GM12878 (cell line): Measurements from ENCODE around the gene ANO8. TPM values are rescaled to one million over a fixed set of nuclear protein-coding genes. Genes with fewer than 3 reads are reported as not detected.

ENCODE experiments used
- ATAC-seq: fragments of 200-7000 bp; cut with Tn5 transposase; 3 replicates; pipeline ENCODE4 v1.9.1; 2020; ENCODE audit warnings: mild to moderate bottlenecking, moderate library complexity
- BruUV-seq: library from RNA; stranded (reverse); fragments of 400-500 nt; replicated peaks from 2 replicates; lab custom pipeline; 2021; lab: Mats Ljungman, UMichigan
- CTCF ChIA-PET: fragments of 300-600 bp; sonication (Branson Sonifier 250); formaldehyde crosslinking; extraction: SDS; loops from one replicate; lab custom pipeline; 2021; ENCODE audit warnings: inconsistent platforms; lab: Yijun Ruan, JAX
- POLR2A ChIA-PET: fragments of 350-600 bp; formaldehyde crosslinking; extraction: SDS; loops from one replicate; lab custom pipeline; 2021; ENCODE audit warnings: inconsistent platforms; lab: Charles Lee
- RAD21 ChIA-PET: fragments of 300-600 bp; sonication (Branson Sonifier 250); formaldehyde crosslinking; loops from one replicate; lab custom pipeline; 2023; ENCODE audit warnings: antibody characterized with exemption; ENCODE audit not compliant: unreplicated experiment; lab: Charles Lee
- SMC1A ChIA-PET: fragments of 300-600 bp; sonication (Branson Sonifier 250); formaldehyde crosslinking; loops from one replicate; lab custom pipeline; 2023; ENCODE audit not compliant: unreplicated experiment, uncharacterized antibody; lab: Charles Lee
- DNase-seq: peaks from one replicate; pipeline ENCODE4 v3.0.0-alpha.2; 2011; ENCODE audit warnings: low read depth, low spot score
- FAIRE-seq: peaks from 3 replicates; lab custom pipeline; 2011; peaks lifted over from hg19 to GRCh38; lab: Jason Lieb, UNC
- H2AFZ ChIP-seq: 2 replicates; pipeline ENCODE4 v1.6.0; 2011; ENCODE audit warnings: low read depth, low read length, control low read depth; ENCODE audit not compliant: control insufficient read depth
- H3K27ac ChIP-seq: 2 replicates; pipeline ENCODE4 v1.5.1; 2011; ENCODE audit warnings: control low read depth; ENCODE audit not compliant: control insufficient read depth, insufficient read depth
- H3K27me3 ChIP-seq, 2 experiments: replicated peaks in 1 of 2; 2 replicates each; pipeline versions ENCODE4 v1.6.0 to v1.6.1; 2011; ENCODE audit warnings: low read length in 1 of 2; ENCODE audit not compliant: control insufficient read depth in 2 of 2, insufficient read depth in 2 of 2
- H3K36me3 ChIP-seq, 2 experiments: 2 replicates each; pipeline ENCODE4 v1.5.1; 2011; ENCODE audit warnings: low read length in 1 of 2; ENCODE audit not compliant: control insufficient read depth in 2 of 2, insufficient read depth in 2 of 2
- H3K4me1 ChIP-seq: 2 replicates; pipeline ENCODE4 v1.6.1; 2011; ENCODE audit warnings: mild to moderate bottlenecking, low read length, moderate library complexity, mixed read lengths; ENCODE audit not compliant: control insufficient read depth, insufficient read depth
- H3K4me2 ChIP-seq: 2 replicates; pipeline ENCODE4 v1.6.0; 2011; ENCODE audit warnings: control low read depth; ENCODE audit not compliant: control insufficient read depth, insufficient read depth
- H3K4me3 ChIP-seq: fragments of 200-600 bp; sonication (generic); 2 replicates; pipeline ENCODE4 v1.5.1; 2016
- H3K79me2 ChIP-seq: 2 replicates; pipeline ENCODE4 v1.6.0; 2011; ENCODE audit warnings: low read length; ENCODE audit not compliant: control insufficient read depth, insufficient read depth
- H3K9ac ChIP-seq: 2 replicates; pipeline ENCODE4 v1.8.0; 2011; ENCODE audit warnings: low read length, control low read depth, mixed read lengths; ENCODE audit not compliant: control insufficient read depth, insufficient read depth
- H3K9me3 ChIP-seq: replicated peaks from 3 replicates; pipeline ENCODE4 v1.5.1; 2011; ENCODE audit warnings: mild to moderate bottlenecking, low read length; ENCODE audit not compliant: control insufficient read depth, insufficient read depth
- H4K20me1 ChIP-seq: 2 replicates; pipeline ENCODE4 v1.6.0; 2011; ENCODE audit not compliant: control insufficient read depth, insufficient read depth
- BCL11A ChIP-seq: IDR thresholded peaks from 2 replicates; pipeline ENCODE4 v1.6.1; 2011; ENCODE audit warnings: low read depth, low read length
- BHLHE40 ChIP-seq, 2 experiments: fragments of 450-650 bp in 1 of 2; IDR thresholded peaks; 2 replicates each; pipeline ENCODE4 v1.6.1; 2011 to 2017; ENCODE audit warnings: low read depth in 2 of 2, borderline replicate concordance in 1 of 2, improper control_type of control experiment in 1 of 2, low read length in 1 of 2, mild to moderate bottlenecking in 1 of 2
- BMI1 ChIP-seq: fragments of 450-650 bp; IDR thresholded peaks from 2 replicates; pipeline ENCODE4 v1.6.1; 2016; ENCODE audit warnings: mild to moderate bottlenecking, moderate library complexity, borderline replicate concordance
- CHD1 ChIP-seq: IDR thresholded peaks from 2 replicates; pipeline ENCODE4 v1.6.1; 2012; ENCODE audit warnings: low read depth, low read length, improper control_type of control experiment
- E2F8 ChIP-seq: fragments of 450-650 bp; IDR thresholded peaks from 2 replicates; pipeline ENCODE4 v1.6.1; 2018; ENCODE audit warnings: mild to moderate bottlenecking, low read depth, moderate library complexity; ENCODE audit not compliant: partially characterized antibody
- MLLT1 ChIP-seq: fragments of 450-650 bp; IDR thresholded peaks from 2 replicates; pipeline ENCODE4 v1.6.1; 2016; ENCODE audit warnings: mild to moderate bottlenecking
- POLR2AphosphoS5 ChIP-seq: IDR thresholded peaks from 2 replicates; pipeline ENCODE4 v1.6.1; 2011; ENCODE audit warnings: mild to moderate bottlenecking, low read length, inconsistent platforms
- PRDM15 ChIP-seq: fragments of 450-650 bp; formaldehyde crosslinking; IDR thresholded peaks from 2 replicates; pipeline ENCODE4 v1.4.0; 2020; ENCODE audit warnings: mild to moderate bottlenecking, moderate library complexity
- RAD21 ChIP-seq: IDR thresholded peaks from 2 replicates; pipeline ENCODE4 v1.6.1; 2011; ENCODE audit warnings: mild to moderate bottlenecking, low read depth, low read length, moderate library complexity; ENCODE audit not compliant: insufficient read depth
- RCOR1 ChIP-seq: conservative IDR thresholded peaks from 2 replicates; pipeline ENCODE4 v1.6.1; 2012; ENCODE audit warnings: low read depth, low read length, improper control_type of control experiment
- STAT1 ChIP-seq: fragments of 450-650 bp; conservative IDR thresholded peaks from 2 replicates; pipeline ENCODE4 v1.6.1; 2014; ENCODE audit warnings: antibody characterized with exemption, mild to moderate bottlenecking
- YY1 ChIP-seq: IDR thresholded peaks from 2 replicates; pipeline ENCODE4 v1.6.1; 2011; ENCODE audit warnings: low read depth, mild to moderate bottlenecking, low read length
- ZNF24 ChIP-seq: fragments of 450-650 bp; IDR thresholded peaks from 2 replicates; pipeline ENCODE4 v1.6.1; 2017; ENCODE audit warnings: antibody characterized with exemption, mild to moderate bottlenecking
- ZNF622 ChIP-seq: fragments of 450-650 bp; IDR thresholded peaks from 2 replicates; pipeline ENCODE4 v1.6.1; 2017; ENCODE audit warnings: mild to moderate bottlenecking, inconsistent platforms
- ZZZ3 ChIP-seq: IDR thresholded peaks from 2 replicates; pipeline ENCODE4 v1.6.1; 2011; ENCODE audit warnings: low read depth; ENCODE audit not compliant: control insufficient read depth, insufficient read length
- WGBS: methylation state at CpG from one replicate; pipeline ENCODE4 v1.1.6; 2016; ENCODE audit warnings: low lambda C conversion rate; ENCODE audit not compliant: insufficient replicate concordance, insufficient coverage; ENCODE audit errors: missing lambda C conversion rate; 5-methylcytosine and 5-hydroxymethylcytosine counted together
- in situ Hi-C: fragments of 300-500 bp; cut with MboI; formaldehyde crosslinking; loops from 9 replicates; pipeline ENCODE4 v1.14.3; 2018; ENCODE audit warnings: mixed read lengths
- intact Hi-C: fragments of 100-400 bp; cut with micrococcal nuclease; formaldehyde crosslinking; loops from one replicate; pipeline ENCODE4 v1.14.2; 2022; ENCODE audit not compliant: unreplicated experiment
- polyA plus RNA-seq, 11 experiments: library from polyadenylated mRNA; depleted of rRNA in 4 of 11; unstranded in 6 of 11; stranded (reverse) in 5 of 11; fragments of >200 nt; fragmentation: Nextera tagmentation in 4 of 11; fragmentation: Illumina TruSeq in 1 of 11; extraction: Ambion mirVana in 4 of 11; extraction: Trizol in 1 of 11; gene quantifications; 1 replicate in 1 of 11; 2 replicates in 10 of 11; pipeline versions ENCODE4 v1.2.1 to v1.2.3, GENCODE V29; 2011 to 2016; ENCODE audit warnings: inconsistent platforms in 2 of 11, missing spikeins in 2 of 11, low read depth in 1 of 11
- total RNA-seq, 4 experiments: library from RNA; depleted of rRNA in 3 of 4; stranded (reverse); fragments of >200 nt in 3 of 4; fragmentation: Illumina TruSeq in 1 of 4; extraction: Trizol in 1 of 4; gene quantifications; 2 replicates each; pipeline versions ENCODE4 v1.2.1 to v1.2.3, GENCODE V29; 2013 to 2021

Gene ANO8
- total and polyA plus RNA-seq, 10 of the 15 experiments (the other 5 are each of a cell fraction or from before 2014, with no cell fraction given): 0.04 to 6.7 (median 1.1) TPM

- no peak for TF ChIP-seq MLLT1
Observed at GRCh38 chr19:17319473-17320238, 15.0 kb downstream of the ANO8 start (continued).

GRCh38 chr19:17318966-17319365 is 15.7 kb downstream of the ANO8 start:
- Histone ChIP-seq H4K20me1 (no peaks in the 10 kb centered on the region), H3K9me3 (no peaks in the 10 kb centered on the region), H3K4me3 (no peak overlapping the region), H2AFZ (no peak overlapping the region), H3K27me3 (no peaks in the 10 kb centered on the region), H3K27ac (no peak overlapping the region), H3K79me2 (no peaks in the 10 kb centered on the region), H3K9ac (no peak overlapping the region), H3K36me3 (peaks cover 13 to 20% of the 10 kb centered on the region in 2 experiments; a peak in 3 of 4 replicates), H3K4me1 (no peaks in the 10 kb centered on the region), H3K4me2 (no peak overlapping the region)
- FAIRE-seq (no peak), DNase-seq (no peak), ATAC-seq (no peak)
- ChIA-PET CTCF (no interaction called here), RAD21 (no interaction called here), SMC1A (no interaction called here), POLR2A (no interaction called here)
- in situ Hi-C loops (no loop called here), intact Hi-C loops (no loop called here)
- WGBS: 65% methylated on average over 6 of the region's 6 CpGs
- no TSS peak for BruUV-seq
- TF ChIP-seq PRDM15 (CRISPR knock-in tag) (no peak), CHD1 (no peak), ZZZ3 (no peak), BHLHE40 (IDR thresholded peaks at IDR 0.05; ENCODE audit: borderline replicate concordance in 1 of 2, low read depth in 2 of 2, low read length in 1 of 2) (no peak), RAD21 (no peak), BCL11A (no peak), YY1 (no peak), ZNF622 (no peak), POLR2AphosphoS5 (no peak), E2F8 (no peak), RCOR1 (no peak), STAT1 (no peak), ZNF24 (no peak), BMI1 (no peak)
